HG03432 (cell line): ENCODE data around the gene FRMD6.
"Not testable (repeated sequence)": the region's sequence is repeated elsewhere in the genome, so short reads cannot be mapped to it uniquely, and the experiment has no call there.

ENCODE experiments used
- ATAC-seq: cut with Tn5 transposase; IDR thresholded peaks from one replicate; pipeline ENCODE4 v1.9.1; 2021; ENCODE audit warnings: mild to moderate bottlenecking, moderate library complexity; ENCODE audit not compliant: unreplicated experiment

Gene FRMD6

DNA sequence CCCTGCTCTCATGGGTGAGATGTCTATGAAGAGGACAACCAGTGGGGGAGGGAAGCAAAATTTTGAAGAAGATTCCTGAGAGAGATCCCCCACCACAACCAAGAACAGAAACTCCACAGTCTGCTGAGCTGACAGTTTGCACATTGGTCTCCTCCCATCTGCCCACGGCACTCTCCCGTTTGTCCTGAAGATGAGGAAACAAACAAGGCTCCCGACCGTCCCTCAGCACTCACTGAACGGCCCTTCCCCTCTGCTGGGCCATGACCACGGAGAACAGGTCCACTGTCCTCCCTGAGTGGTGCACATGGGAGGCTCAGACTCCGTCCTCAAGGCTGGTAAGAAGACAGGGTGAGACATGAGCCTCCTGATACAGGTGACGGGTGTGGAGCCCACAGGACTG lies 114.9 kb downstream of the FRMD6 start:
- not testable (repeated sequence) for ATAC-seq

DNA sequence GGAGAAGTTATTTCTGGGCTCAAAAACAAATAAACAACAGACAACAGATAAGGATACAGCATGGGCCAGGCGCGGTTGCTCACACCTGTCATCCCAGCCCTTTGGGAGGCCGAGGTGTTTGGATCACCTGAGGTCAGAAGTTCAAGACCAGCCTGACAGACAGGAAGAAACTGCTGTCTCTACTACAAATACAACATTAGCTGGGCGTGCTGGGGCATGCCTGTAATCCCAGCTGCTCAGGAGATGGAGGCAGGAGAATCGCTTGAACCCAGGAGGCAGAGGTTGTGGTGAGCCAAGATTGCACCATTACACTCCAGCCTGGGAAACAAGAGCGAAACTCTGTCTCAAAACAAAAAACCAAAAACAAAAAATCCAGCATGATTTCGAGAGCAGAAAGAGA lies 117.6 kb downstream of the FRMD6 start:
- ATAC-seq: not testable (repeated sequence)

DNA sequence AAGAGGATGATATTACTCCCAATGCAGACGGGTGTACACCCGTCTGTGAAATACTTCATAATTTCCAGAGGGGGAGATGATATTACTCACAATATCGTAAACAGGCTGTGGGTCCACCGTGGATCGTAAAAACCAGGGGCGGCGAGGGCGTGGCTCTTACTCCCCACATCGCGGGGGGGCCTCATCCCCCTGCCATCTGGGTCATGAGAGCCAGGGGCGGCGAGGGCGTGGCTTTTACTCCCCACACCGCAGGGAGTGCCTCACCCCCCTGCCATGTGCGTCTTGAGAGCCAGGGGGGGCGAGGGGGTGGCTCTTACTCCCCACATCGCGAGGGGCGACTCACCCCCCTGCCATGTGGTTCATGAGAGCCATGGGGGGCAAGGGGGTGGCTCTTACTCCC lies 122.5 kb downstream of the FRMD6 start:
- ATAC-seq: no peak

DNA sequence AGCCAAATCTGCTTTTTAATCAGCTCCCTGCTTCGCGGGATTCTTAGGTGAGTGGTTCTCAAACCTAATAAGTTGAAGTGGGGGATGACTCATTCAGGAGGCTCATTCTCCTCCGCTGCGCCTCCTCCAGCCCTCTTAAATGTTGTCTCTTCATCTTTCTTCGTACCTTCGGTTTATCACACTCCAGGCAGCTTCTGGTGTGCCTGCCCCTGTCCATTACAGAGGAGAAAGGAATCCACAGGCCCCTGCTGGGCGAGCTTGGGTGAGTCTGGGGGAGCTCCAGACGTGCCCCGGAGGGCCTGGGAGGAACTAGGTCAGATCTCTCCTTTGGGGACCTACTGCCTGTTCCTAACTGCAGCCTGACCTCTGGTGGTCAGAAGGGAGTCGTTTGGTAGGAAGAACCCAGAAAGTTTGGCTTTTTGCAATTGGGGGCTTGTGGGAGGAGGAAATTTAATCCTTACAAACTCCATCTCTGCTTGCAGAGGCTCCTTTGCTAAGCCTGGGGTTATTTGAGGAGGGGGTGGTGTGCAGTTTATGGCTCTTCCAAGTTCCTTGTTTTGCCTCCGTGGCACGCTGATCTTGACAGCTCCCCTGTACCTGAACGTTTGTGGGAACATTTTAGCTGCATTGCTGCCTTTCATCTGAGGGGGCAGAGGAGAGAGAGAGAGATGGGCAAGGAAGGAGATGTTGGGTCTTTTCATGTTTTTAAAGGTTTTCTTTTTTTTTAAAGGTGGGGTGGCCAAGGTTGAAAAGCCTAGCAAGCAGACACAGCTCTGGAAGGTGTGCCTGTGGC lies 124.6 kb downstream of the FRMD6 start:
- ATAC-seq: peak; percentile 49

DNA sequence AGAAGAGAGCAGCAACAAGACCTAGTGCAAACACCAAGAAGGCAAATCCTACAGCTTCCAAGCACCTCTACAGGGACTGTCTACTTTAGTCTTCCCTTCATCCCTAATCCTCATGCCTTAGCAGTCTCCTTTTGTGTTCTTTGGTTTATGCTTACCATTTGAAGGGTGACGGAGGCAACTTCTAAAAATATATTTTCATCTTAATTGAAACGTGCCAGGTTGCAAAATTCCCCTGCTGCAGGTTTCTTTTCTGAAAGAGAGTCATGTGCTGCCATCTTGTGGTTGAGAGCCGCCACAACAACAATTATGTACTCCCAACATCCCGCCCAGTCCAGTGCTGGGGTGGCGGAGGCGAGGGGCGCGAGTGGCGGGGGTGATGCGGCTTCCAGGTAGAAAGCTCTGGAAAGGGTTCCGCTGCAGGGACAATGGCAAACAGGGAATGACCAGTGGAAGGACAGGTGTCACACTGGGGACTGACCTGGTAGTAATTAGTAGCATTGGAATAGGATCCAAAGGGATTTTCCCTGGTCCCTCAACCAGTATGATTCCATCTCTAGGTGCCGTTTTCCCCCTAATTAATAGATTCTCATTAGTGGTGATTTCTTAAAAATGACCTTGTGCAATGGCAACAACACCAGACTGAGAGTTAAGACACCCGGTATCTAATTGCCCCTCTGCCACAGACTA lies 128.4 kb downstream of the FRMD6 start:
- ATAC-seq: peak; percentile 55
